OCI-LY3 (cell line): ENCODE measurements around the gene RPL34.

Source experiments
- H2AFZ ChIP-seq: fragments of 200-600, 300-600 bp; shearing (Covaris generic); 2 replicates; pipeline ENCODE4 v1.6.0; 2014; ENCODE audit warnings: antibody characterized with exemption, low read depth, low read length
- H3K27ac ChIP-seq: fragments of 200-600, 300-600 bp; sonication (generic); 2 replicates; pipeline ENCODE4 v1.5.1; 2014; ENCODE audit warnings: mild to moderate bottlenecking, low read length, moderate library complexity, mixed read lengths
- H3K27me3 ChIP-seq: fragments of 200-600, 300-600 bp; sonication (generic); 2 replicates; pipeline ENCODE4 v1.6.1; 2014; ENCODE audit warnings: low read depth, low read length, mixed read lengths
- H3K36me3 ChIP-seq: fragments of 200-600, 300-600 bp; sonication (generic); replicated peaks from 2 replicates; pipeline ENCODE3; 2014; ENCODE audit warnings: low read depth, low read length, mixed read lengths
- H3K4me1 ChIP-seq: fragments of 300-600, 200-600 bp; sonication (generic); 2 replicates; pipeline ENCODE4 v1.6.1; 2014; ENCODE audit warnings: low read length, mixed read lengths
- H3K4me2 ChIP-seq: fragments of 200-600, 300-600 bp; sonication (generic); 2 replicates; pipeline ENCODE4 v1.6.1; 2014; ENCODE audit warnings: low read length, mixed read lengths
- H3K4me3 ChIP-seq: fragments of 300-600, 200-600 bp; sonication (generic); 2 replicates; pipeline ENCODE4 v1.5.1; 2014; ENCODE audit warnings: antibody characterized with exemption, mild to moderate bottlenecking, low read length, moderate library complexity
- H3K79me2 ChIP-seq: fragments of 300-600, 200-600 bp; shearing (Covaris generic); 2 replicates; pipeline ENCODE4 v1.6.1; 2014; ENCODE audit warnings: mild to moderate bottlenecking, low read length, mixed read lengths
- H3K9ac ChIP-seq: fragments of 300-600, 200-600 bp; shearing (Covaris generic); 2 replicates; pipeline ENCODE4 v1.6.0; 2014; ENCODE audit warnings: mild to moderate bottlenecking, low read length, moderate library complexity
- H3K9me3 ChIP-seq: fragments of 200-600, 300-600 bp; shearing (Covaris generic); 2 replicates; pipeline ENCODE4 v1.6.1; 2014; ENCODE audit warnings: low read length, mixed read lengths; ENCODE audit not compliant: insufficient read depth
- H4K20me1 ChIP-seq: fragments of 200-600, 300-600 bp; sonication (generic); 2 replicates; pipeline ENCODE4 v1.6.1; 2016; ENCODE audit warnings: low read length, mixed read lengths; ENCODE audit not compliant: insufficient read depth
- CTCF ChIP-seq: fragments of 200-600, 300-600 bp; sonication (generic); IDR thresholded peaks from 2 replicates; pipeline ENCODE4 v1.5.1; 2014; ENCODE audit warnings: antibody characterized with exemption, low read length, low read depth
- EZH2phosphoT487 ChIP-seq: fragments of 200-600 bp; shearing (Covaris generic); IDR thresholded peaks from 2 replicates; pipeline ENCODE4 v1.6.1; 2018; ENCODE audit warnings: antibody characterized with exemption, mixed run types, low read depth

Gene RPL34

GRCh38 chr4:108636246-108636645 is 15.9 kb downstream of the RPL34 start:
- Histone ChIP-seq H3K36me3 (peaks cover 27% of the 10 kb centered on the region), H3K9ac (no peak overlapping the region)

GRCh38 chr4:108637856-108638255 is 17.5 kb downstream of the RPL34 start:
- no peaks in the 10 kb centered on the region for H3K79me2 ChIP-seq
- no peaks in the 10 kb centered on the region for H4K20me1 ChIP-seq
- peaks cover 15% of the 10 kb centered on the region for H3K36me3 ChIP-seq
- H3K9ac ChIP-seq, result no peak overlapping the region
- no peaks in the 10 kb centered on the region for H3K27me3 ChIP-seq
- TF ChIP-seq CTCF (peak; percentile 12; the same call in 1 of the 2 replicates), EZH2phosphoT487 (no peak)
- H2AFZ ChIP-seq, result no peak overlapping the region
- H3K4me2 ChIP-seq, result no peak overlapping the region
- no peak overlapping the region for H3K4me3 ChIP-seq
- H3K4me1 ChIP-seq, result no peaks in the 10 kb centered on the region
- H3K27ac ChIP-seq, result no peak overlapping the region
- H3K9me3 ChIP-seq, result no peaks in the 10 kb centered on the region

More at GRCh38 chr4:108636246-108636645, 15.9 kb downstream of the RPL34 start:
- Histone ChIP-seq H3K9me3 (no peaks in the 10 kb centered on the region), H3K79me2 (no peaks in the 10 kb centered on the region), H3K27me3 (no peaks in the 10 kb centered on the region), H3K4me3 (no peak overlapping the region), H2AFZ (no peak overlapping the region), H4K20me1 (no peaks in the 10 kb centered on the region), H3K4me2 (no peak overlapping the region), H3K4me1 (no peaks in the 10 kb centered on the region), H3K27ac (no peak overlapping the region)
- TF ChIP-seq EZH2phosphoT487 (no peak), CTCF (no peak)

GRCh38 chr4:108644237-108644636 is 23.9 kb downstream of the RPL34 start:
- TF ChIP-seq EZH2phosphoT487 (no peak), CTCF (no peak)
- Histone ChIP-seq H3K9me3 (no peaks in the 10 kb centered on the region), H4K20me1 (no peaks in the 10 kb centered on the region), H3K4me3 (no peak overlapping the region), H3K27me3 (no peaks in the 10 kb centered on the region), H3K27ac (no peak overlapping the region), H3K79me2 (no peaks in the 10 kb centered on the region), H2AFZ (no peak overlapping the region), H3K36me3 (no peaks in the 10 kb centered on the region), H3K9ac (no peak overlapping the region), H3K4me2 (no peak overlapping the region), H3K4me1 (peaks cover under 1% of the 10 kb centered on the region; the same call in 1 of the 2 replicates)

- H3K4me1 ChIP-seq, result peaks cover 8% of the 10 kb centered on the region
- no peaks in the 10 kb centered on the region for H3K27me3 ChIP-seq
- no peak overlapping the region for H3K9ac ChIP-seq
- H3K36me3 ChIP-seq, result no peaks in the 10 kb centered on the region
- peaks cover 13% of the 10 kb centered on the region for H3K79me2 ChIP-seq
- no peak overlapping the region for H3K4me2 ChIP-seq
- H3K9me3 ChIP-seq, result no peaks in the 10 kb centered on the region
- no peak overlapping the region for H2AFZ ChIP-seq
- TF ChIP-seq EZH2phosphoT487, result no peak
- TF ChIP-seq CTCF, result no peak
- no peaks in the 10 kb centered on the region for H4K20me1 ChIP-seq
- no peak overlapping the region for H3K4me3 ChIP-seq
- no peak overlapping the region for H3K27ac ChIP-seq
Measured at GRCh38 chr4:108646706-108647105, 26.3 kb downstream of the RPL34 start.
